ENCODE measurements around the gene DCTN3.

DNA sequence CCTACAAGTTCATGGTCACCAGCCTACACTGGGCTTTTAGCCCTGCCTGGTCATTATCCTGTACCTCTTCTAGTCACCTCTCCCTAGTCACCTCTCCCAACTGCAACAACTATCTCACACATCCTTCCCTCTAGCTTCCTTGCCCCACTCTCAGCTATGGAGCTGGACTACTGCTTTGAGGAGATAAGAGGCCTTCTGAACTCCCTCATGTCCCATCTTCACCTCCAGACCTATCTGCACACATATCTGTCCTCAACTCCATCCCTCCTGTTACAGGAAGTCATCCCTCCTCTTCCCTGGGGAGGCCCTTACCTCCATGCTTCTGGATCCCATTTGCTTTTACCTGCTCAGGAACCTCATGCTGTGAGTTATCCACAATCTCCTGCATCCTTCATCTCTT is 14.1 kb downstream of the DCTN3 start:
- TF ChIP-seq EGR1 (IDR thresholded peaks at IDR 0.05) (no peak), NFIC (IDR thresholded peaks at IDR 0.05) (no peak), EP300 (IDR thresholded peaks at IDR 0.05; ENCODE audit: borderline replicate concordance) (no peak), TAF1 (IDR thresholded peaks at IDR 0.05; ENCODE audit: low read depth) (no peak), YY1 (IDR thresholded peaks at IDR 0.05; ENCODE audit: low read depth) (no peak), CEBPB (IDR thresholded peaks at IDR 0.05) (no peak), REST (IDR thresholded peaks at IDR 0.05; ENCODE audit: low read depth) (no peak)

All from Ishikawa (cell line).